CD4-positive, CD25-positive, alpha-beta regulatory T cell (primary cell): ENCODE data around the gene EMP3. TPM values are rescaled to one million over a fixed set of nuclear protein-coding genes. Genes with fewer than 3 reads are reported as not detected.

Experiments
- polyA plus RNA-seq, 4 donors: library from polyadenylated mRNA; unstranded; fragments of 300-500 nt; fragmentation: Illumina TruSeq; gene quantifications; one replicate each; pipeline ENCODE4 v1.2.3, GENCODE V29; 2021
- total RNA-seq: library from RNA; stranded (reverse); gene quantifications from one replicate; pipeline ENCODE4 v1.2.3, GENCODE V29; 2022

Gene EMP3
- total and polyA plus RNA-seq, 5 donors from 2014 or later: 290 to 1,327 (median 875) TPM

Other genes with a start within 250 kb of the EMP3 start
- gene PLA2G4C, start 214.7 kb upstream of the EMP3 start, total RNA-seq: 3.5 TPM
- gene PLA2G4C, start 214.7 kb upstream of the EMP3 start, polyA plus RNA-seq: 1 to 10 TPM in 2 of 4 donors, under 1 TPM in 2; 0.59 to 2.7 (median 1.3) TPM
- gene LIG1, start 155.2 kb upstream of the EMP3 start, total RNA-seq: 68.2 TPM
- gene LIG1, start 155.2 kb upstream of the EMP3 start, polyA plus RNA-seq: 10 to 100 TPM; 24.9 to 31.0 (median 27.7) TPM
- 5.0 TPM for gene ZSWIM9, start 154.9 kb upstream of the EMP3 start, total RNA-seq
- gene ZSWIM9, start 154.9 kb upstream of the EMP3 start, polyA plus RNA-seq: 1 to 10 TPM in 1 of 4 donors, under 1 TPM in 3; 0.29 to 1.0 (median 0.63) TPM
- 179 TPM for gene CARD8, start 69.6 kb upstream of the EMP3 start, total RNA-seq
- 100 to 1,000 TPM in 1 of 4 donors, 10 to 100 TPM in 3; 85.9 to 107 (median 91.7) TPM for gene CARD8, start 69.6 kb upstream of the EMP3 start, polyA plus RNA-seq
- gene ZNF114, start 55.5 kb upstream of the EMP3 start, total RNA-seq: not detected
- not detected for gene ZNF114, start 55.5 kb upstream of the EMP3 start, polyA plus RNA-seq
- gene TMEM143, start 38.4 kb downstream of the EMP3 start, total RNA-seq: 9.3 TPM
- gene TMEM143, start 38.4 kb downstream of the EMP3 start, polyA plus RNA-seq: 1 to 10 TPM; 1.9 to 5.3 (median 4.5) TPM
- gene SYNGR4, start 38.8 kb downstream of the EMP3 start, total RNA-seq: not detected
- gene SYNGR4, start 38.8 kb downstream of the EMP3 start, polyA plus RNA-seq: not detected
- gene KDELR1, start 66.0 kb downstream of the EMP3 start, total RNA-seq: 37.6 TPM
- 10 to 100 TPM; 28.8 to 29.9 (median 29.5) TPM for gene KDELR1, start 66.0 kb downstream of the EMP3 start, polyA plus RNA-seq
- gene GRIN2D, start 68.1 kb downstream of the EMP3 start, total RNA-seq: not detected
- not detected for gene GRIN2D, start 68.1 kb downstream of the EMP3 start, polyA plus RNA-seq
- gene GRWD1, start 120.4 kb downstream of the EMP3 start, total RNA-seq: 29.0 TPM
- 10 to 100 TPM; 33.9 to 52.9 (median 43.1) TPM for gene GRWD1, start 120.4 kb downstream of the EMP3 start, polyA plus RNA-seq
- 2.2 TPM for gene KCNJ14, start 130.0 kb downstream of the EMP3 start, total RNA-seq
- gene KCNJ14, start 130.0 kb downstream of the EMP3 start, polyA plus RNA-seq: under 1 TPM in 3 of 4 donors, not detected in 1; 0.03 to 0.28 (median 0.18) TPM
- 46.7 TPM for gene CYTH2, start 143.8 kb downstream of the EMP3 start, total RNA-seq
- 10 to 100 TPM; 24.2 to 35.0 (median 30.2) TPM for gene CYTH2, start 143.8 kb downstream of the EMP3 start, polyA plus RNA-seq
- 6.3 TPM for gene LMTK3, start 186.3 kb downstream of the EMP3 start, total RNA-seq
- not detected for gene LMTK3, start 186.3 kb downstream of the EMP3 start, polyA plus RNA-seq
- not detected for gene SULT2B1, start 226.6 kb downstream of the EMP3 start, total RNA-seq
- under 1 TPM in 2 of 4 donors, not detected in 2; 0.16 to 0.82 TPM for gene SULT2B1, start 226.6 kb downstream of the EMP3 start, polyA plus RNA-seq